Fibroblast of skin of left quadriceps (primary cell): ENCODE measurements around the gene PTPMT1.

Experiments
- DNase-seq, 2 experiments: peaks; one replicate each; pipeline ENCODE4 v3.0.0-alpha.2; 2013; ENCODE audit warnings: low read depth in 2 of 2

PTPMT1 gene

DNA sequence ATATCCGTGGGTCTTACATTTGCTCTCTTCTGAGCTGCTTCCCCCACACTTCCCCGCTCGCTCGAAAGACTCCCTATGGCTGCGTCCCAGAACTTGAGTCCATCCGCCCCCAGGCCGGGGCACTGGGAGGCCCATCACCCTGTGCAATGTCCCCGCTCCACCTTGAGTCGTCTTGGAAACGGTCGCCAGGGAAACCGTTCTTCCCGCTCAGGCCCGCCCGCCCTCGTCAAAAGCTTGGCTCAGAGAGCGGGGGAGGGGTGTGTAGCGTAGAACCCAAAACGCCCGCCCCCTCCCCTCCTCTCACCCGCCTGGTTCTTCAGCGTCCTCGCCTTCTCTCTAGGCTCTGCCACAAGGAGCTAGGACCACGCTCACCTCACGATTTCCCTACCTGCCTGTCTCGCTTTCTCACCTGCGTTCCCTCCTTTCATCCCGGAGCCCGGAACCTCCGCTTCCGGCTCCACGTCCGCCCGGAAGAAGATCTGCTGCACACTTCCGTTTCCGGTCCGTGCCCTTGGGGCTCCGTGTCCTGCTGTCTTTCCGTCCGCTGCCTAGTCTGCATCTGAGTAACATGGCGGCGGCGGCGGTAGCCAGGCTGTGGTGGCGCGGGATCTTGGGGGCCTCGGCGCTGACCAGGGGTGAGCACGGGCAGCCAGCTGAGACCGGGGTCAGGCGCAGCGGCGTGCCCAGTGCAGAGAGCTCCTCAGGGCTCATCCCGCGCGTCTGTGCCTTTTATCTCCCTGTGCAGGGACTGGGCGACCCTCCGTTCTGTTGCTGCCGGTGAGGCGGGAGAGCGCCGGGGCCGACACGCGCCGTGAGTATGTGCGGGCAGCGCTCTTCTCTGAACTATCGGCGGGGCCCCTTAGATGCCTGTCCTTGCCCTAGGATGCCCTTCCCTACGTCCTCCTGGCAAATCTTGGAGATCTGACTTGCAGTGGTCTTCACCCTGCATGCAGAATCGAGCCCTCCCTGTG lies 13.4 kb downstream of the PTPMT1 start, which contains the start of the genes KBTBD4 and NDUFS3:
Gene KBTBD4, minus strand, starts transcription at position 447 of the 971 bp plus-strand sequence. Its CDS starts 19 bp downstream, at position 428.
Gene NDUFS3, plus strand, starts transcription at position 551 of the 971 bp plus-strand sequence. Its CDS starts 18 bp downstream, at position 569.
- DNase-seq: peak; percentile 74 to 76

GRCh38 chr11:47583844-47584243 lies 18.4 kb downstream of the PTPMT1 start:
- DNase-seq: no peak

GRCh38 chr11:47586098-47586855 lies 20.9 kb downstream of the PTPMT1 start, which contains the start of gene FAM180B:
TSS of gene FAM180B (plus strand) at chr11:47586678. CDS start at chr11:47586769, 91 bp downstream.
- DNase-seq: no peak

DNA sequence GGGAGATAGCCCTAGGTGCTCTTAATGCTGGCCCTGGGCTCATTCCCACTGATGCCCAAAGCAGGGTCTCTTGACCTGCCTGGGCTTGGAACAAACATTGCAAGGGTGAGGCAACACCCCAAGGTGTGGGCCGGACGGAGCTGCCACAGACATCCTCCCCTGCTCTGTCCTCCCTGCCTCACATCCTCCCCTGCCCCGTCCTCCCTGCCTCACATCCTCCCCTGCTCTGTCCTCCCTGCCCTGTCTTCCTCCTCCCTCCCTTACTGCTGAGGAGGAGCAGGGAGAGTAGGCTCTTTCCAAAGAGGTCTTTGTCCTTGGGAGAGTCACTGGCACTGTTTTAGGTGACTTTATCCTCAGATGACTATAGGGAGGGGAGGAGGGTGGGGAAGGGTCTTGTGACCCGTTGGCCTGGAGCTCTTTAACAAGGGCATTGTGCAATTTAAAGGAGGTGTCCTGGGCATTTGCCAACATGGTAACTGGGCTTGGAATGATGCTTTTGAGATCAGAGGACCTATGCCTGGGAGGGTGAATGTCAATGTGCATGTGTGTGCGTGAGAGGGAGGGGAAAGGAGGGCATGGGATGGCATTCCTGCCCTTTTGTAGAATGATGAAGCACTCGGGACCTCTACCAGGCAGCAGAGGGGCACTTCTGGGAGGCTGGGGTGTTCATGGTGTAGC lies 21.8 kb downstream of the PTPMT1 start:
- DNase-seq: no peak

GRCh38 chr11:47587723-47588326 lies 22.4 kb downstream of the PTPMT1 start:
- no peak for DNase-seq

DNA sequence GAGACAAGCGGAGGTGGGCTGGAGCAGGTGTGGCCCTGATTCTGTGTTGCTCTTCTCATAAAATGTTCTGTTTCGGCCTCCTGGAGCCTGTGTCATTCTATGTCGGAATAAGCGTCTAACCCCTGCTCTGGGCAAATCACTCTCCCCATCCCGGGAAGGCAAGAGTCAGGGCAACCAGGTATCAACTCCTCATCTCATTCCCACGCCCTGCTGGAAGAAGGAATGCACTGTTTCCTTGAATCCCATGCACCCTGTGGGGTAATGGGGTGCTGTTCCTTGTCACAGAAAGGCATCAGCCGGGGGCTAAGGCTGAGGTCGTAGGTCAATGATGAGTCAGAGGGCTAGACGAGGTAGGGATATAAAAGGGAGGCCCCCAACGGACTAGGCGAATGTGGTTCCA lies 23.7 kb downstream of the PTPMT1 start:
- no peak for DNase-seq

- DNase-seq: no peak
Measured at GRCh38 chr11:47589584-47589976, 24.2 kb downstream of the PTPMT1 start.

GRCh38 chr11:47589977-47590861 lies 24.8 kb downstream of the PTPMT1 start:
- no peak for DNase-seq

DNA sequence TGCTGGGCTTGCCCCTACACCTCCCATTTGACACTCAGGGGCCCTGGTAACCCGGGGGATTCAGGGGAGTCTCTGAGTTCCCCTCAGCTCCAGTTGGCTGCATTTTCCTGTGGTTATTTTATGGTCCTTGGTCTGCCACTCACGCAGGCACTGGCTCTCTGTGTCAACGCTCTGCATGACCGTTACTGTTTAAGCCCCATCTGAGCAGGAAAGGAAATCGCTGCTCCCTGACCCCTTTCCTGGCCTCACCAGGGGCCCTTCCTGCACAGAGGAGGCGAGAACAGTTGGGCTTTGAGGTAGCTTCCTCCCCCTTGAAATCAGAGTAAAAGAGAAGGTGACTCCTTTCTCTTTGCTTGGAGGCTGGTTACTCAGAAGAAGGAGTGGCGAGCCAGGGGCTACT lies 26.4 kb downstream of the PTPMT1 start:
- DNase-seq: no peak

DNA sequence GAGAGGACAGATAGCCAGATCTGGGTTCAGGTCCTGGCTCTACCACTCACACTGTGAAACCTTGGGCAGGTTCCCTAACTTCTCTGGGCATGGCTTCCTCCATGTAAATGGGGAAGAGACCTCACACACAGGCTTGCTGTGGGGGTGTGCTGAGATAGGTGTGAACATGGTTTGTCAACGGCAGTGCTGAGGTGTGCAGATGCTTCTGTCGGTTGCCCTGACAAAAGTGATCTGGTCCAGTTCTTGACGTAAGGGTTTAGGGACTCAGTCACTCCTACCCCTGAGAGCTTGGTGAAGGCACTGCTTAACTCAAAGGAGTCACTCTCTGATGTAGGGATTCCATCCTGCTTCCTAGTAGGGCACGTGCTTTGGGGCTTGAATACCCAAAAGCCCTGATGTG lies 26.9 kb downstream of the PTPMT1 start:
- no peak for DNase-seq

- DNase-seq: no peak
Measured at GRCh38 chr11:47592970-47593369, 27.6 kb downstream of the PTPMT1 start.

DNA sequence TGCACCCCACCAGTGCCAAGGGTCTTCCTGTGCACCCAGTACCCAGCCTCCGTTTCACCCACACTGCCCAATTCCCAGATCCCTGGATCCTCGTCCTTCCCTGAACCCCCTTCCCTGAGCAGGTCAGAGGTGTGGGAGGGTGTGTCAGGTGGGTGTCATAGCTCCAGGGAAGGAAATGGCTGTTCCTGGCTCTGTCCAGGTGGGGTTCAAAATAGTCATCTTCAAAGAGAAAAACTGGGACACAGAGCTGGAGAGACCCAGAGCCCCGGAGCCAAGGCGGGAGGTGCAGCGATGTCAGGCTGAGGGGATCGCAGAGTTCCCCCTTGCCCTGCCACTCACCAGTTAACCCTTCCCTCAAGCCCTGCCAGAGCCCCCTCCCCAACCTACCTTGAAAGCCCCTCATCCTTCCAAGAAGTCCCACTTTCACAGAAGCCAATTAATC lies 28.1 kb downstream of the PTPMT1 start:
- no peak for DNase-seq

DNA sequence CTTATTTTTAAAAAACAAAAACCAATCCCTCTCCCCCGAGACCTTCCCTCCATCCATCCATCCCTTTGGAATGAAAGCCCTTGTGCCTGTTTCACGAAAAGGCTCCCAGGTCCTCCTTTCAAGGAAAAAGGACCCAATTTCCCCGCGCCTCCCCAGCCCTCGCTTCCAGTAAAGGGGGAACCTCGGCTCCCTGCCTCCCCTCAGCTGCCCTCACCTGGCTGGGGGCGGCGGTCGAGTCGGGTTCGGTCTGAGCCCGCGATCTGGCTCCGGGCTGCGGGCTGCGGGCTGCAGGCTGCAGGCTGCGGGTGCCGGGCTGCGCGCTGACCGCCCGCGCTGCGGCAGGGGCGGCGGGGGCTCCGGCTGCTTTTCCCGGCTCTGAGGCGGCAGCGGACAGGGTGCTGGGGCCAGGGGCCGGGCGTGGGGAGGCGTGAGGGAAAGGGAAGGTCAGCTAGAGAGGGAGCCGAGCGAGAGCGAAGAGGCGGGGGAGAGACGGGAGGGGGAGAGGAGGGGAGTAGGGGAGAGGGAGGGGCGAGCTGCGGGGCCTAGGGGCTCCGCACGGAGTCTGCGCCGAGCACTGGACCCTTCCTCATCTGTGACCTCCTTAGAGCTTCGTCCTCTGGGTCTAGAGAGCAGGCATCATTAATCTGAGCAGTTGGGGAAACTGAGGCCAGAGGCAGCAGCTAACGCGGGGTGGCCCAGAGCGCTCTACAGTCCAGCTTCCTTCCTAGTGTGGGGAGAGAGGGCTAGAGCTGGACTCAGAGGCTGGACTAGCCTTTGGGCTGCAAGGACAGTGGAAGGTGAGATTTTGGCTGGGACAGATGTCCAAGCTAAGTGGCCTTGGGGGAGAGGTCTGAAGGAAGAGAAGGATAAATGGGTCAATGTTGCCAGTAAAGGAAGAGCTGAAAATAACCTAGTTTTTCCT lies 28.8 kb downstream of the PTPMT1 start, which contains the start of gene C1QTNF4:
Gene C1QTNF4, minus strand, starts transcription at position 478 of the 922 bp plus-strand sequence. CDS start 3,601 bp downstream, outside the sequence.
- DNase-seq: no peak

DNA sequence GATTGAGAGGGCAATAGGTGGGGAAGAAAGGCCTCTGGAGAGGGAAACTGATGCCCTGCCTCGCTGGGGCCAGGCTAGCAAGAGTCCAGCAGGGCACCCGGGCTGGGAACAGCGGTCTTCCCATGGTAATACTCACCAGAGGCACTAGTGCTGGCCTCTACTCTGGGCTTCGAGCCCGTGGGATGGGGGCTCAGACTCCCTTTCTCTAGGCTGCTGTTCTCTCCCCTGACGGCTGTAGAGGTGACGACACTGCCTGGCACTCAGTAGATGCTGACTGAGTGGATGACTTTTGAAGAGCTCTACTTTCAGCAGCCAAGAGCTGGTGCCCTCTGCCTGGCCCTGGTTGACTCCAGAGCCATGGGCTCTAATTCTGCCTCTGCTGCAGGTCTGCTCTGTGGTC lies 29.6 kb downstream of the PTPMT1 start:
- no peak for DNase-seq

- DNase-seq: no peak
Measured at GRCh38 chr11:47595967-47596366, 30.6 kb downstream of the PTPMT1 start.

DNA sequence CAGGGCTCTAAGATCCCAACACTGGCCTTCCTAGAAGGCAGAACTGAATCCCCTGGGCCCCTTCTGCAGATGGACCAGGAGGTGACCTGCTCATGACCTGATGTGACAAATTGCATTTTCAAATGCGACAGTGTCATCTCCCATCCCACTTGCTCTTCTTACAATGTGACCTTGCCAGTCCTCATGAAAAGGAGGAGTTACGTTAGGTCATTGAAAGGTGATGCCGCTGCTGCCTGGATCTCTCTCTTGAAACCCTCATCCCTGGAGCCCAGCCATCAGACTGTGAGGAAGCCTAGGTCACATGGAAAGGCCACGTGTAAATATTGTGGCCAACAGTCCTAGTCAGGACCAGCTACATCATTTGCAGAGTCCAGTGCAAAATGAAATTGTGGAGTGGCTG lies 34.5 kb downstream of the PTPMT1 start:
- no peak for DNase-seq

GRCh38 chr11:47603295-47603694 lies 37.9 kb downstream of the PTPMT1 start:
- no peak for DNase-seq

DNA sequence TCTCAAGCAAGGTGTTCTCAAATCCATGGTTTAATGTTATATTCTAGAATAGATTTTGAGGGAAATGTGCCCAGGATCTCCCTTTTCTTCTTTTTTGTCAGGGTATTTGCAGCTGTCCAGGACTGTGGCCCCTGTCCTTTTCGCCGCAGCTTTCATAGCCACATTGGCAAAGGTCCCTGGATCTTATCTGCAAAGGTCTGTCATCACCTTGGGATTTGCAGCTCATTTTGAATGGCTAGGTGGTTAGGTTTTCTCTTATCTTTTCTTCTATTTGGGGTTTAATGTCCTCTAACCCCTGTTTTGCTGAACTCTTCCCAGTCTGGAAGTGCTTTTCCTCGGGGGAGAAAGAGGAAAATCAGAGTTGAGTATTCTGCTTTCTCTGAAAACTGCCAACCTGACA lies 40.5 kb downstream of the PTPMT1 start:
- DNase-seq: no peak

DNA sequence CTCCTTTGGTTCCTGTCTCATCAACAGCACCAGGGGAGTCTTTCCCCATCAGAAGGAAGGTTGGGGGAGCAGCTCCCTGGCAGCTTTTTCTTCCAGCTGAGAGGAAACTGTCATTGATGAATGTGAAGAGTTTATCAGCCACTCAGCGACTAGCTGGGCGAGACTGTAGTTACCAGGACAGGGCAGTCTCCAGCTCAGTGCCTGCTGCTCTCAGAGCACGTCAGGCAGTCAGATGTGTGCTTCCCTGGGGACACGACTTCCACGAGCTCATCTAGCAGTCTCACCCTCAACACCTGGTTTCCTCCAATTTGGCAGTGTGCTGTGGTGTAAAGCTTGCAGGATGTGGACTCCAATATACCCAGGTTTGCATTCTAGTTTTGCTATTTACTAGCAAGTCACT lies 41.3 kb downstream of the PTPMT1 start:
- DNase-seq: no peak
